ENCODE data around the gene AHRR. TPM values are rescaled to one million over a fixed set of nuclear protein-coding genes. Genes with fewer than 3 reads are reported as not detected.

Gene AHRR
- total and polyA plus RNA-seq, 9 of the 15 experiments (the other 6 are each of a cell fraction or from before 2014, with no cell fraction given), result 0.06 to 1.6 (median 0.75) TPM; not detected in 1

- WGBS (ENCODE audit: insufficient coverage, low coverage, missing lambda C conversion rate), result 27% methylated on average over 38 of the region's 39 CpGs
- no peak for DNase-seq (ENCODE audit: extremely low read depth in 1 of 4, low spot score in 3 of 4)
These were observed 106.0 kb downstream of the AHRR start for GRCh38 chr5:427415-428087.

More at GRCh38 chr5:427415-428087, 106.0 kb downstream of the AHRR start:
- ATAC-seq, result no peak
- H3K4me1 ChIP-seq (replicated peaks in 1 of 2; ENCODE audit: control insufficient read depth in 2 of 2, insufficient read depth in 2 of 2, low read length in 2 of 2), result peaks cover 0 to 35% of the 10 kb centered on the region in 2 experiments; a peak in 2 of 5 replicates
- H3K4me3 ChIP-seq, result no peak overlapping the region
- H3K27ac ChIP-seq (ENCODE audit: extremely low read depth, low read depth, low read length), result no peak overlapping the region
- H3K36me3 ChIP-seq (ENCODE audit: control insufficient read depth, insufficient read depth, low read length), result no peaks in the 10 kb centered on the region
- no peaks in the 10 kb centered on the region for H3K9me3 ChIP-seq (replicated peaks; ENCODE audit: control insufficient read depth, insufficient read depth, low read depth, low read length)
- no peak for FAIRE-seq
- ChIA-PET CTCF (ENCODE audit: low intra/inter-chr PET ratio) (no interaction called here), POLR2A (interaction anchor here (0.9 to 1.5 kb wide), 3 partner anchors 12 to 17 kb away, joined by 3 to 6 read pairs (median 4); no protein-coding TSS in a partner anchor)
- TF ChIP-seq BCLAF1 (IDR thresholded peaks at IDR 0.05; ENCODE audit: borderline replicate concordance in 1 of 2, control insufficient read depth in 1 of 2, low read depth in 2 of 2, low read length in 1 of 2) (no peak), THRA (IDR thresholded peaks at IDR 0.05) (no peak), SMARCB1 (IDR thresholded peaks at IDR 0.05; ENCODE audit: insufficient read length, low read depth) (no peak), CBX5 (IDR thresholded peaks at IDR 0.05; ENCODE audit: borderline replicate concordance, low read depth) (no peak), POLR2G (IDR thresholded peaks at IDR 0.05; ENCODE audit: low read depth, low read length) (no peak), NCOA2 (IDR thresholded peaks at IDR 0.05; ENCODE audit: partially characterized antibody in 2 of 2) (no peak), GABPB1 (CRISPR knock-in tag; IDR thresholded peaks at IDR 0.05) (no peak), NEUROD1 (IDR thresholded peaks at IDR 0.05; ENCODE audit: borderline replicate concordance, low read depth, low read length, partially characterized antibody) (no peak), NR3C1 (CRISPR knock-in tag; IDR thresholded peaks at IDR 0.05) (no peak)
- H3K9ac ChIP-seq (ENCODE audit: insufficient read depth in 1 of 2, low read depth in 2 of 2, low read length in 2 of 2), result no peak overlapping the region
- H3K79me2 ChIP-seq (ENCODE audit: control insufficient read depth, insufficient read depth, low read length), result no peaks in the 10 kb centered on the region
- H3K27me3 ChIP-seq (ENCODE audit: control insufficient read depth in 2 of 2, insufficient read depth in 2 of 2, low read length in 2 of 2), result peaks cover 10 to 67% of the 10 kb centered on the region in 2 experiments; a peak in 4 of 5 replicates
- no TSS peak for BruUV-seq (replicated peaks)
- no peaks in the 10 kb centered on the region for H3K9me1 ChIP-seq (ENCODE audit: control insufficient read depth, insufficient read depth, low read length)
- in situ Hi-C loops (cut with MboI) (no loop called here), intact Hi-C loops (cut with micrococcal nuclease) (no loop called here)
- H4K20me1 ChIP-seq (replicated peaks; ENCODE audit: control insufficient read depth, insufficient read depth, low read length), result no peaks in the 10 kb centered on the region; the same call in 1 of the 2 replicates
- no peak overlapping the region for H3K4me2 ChIP-seq (ENCODE audit: insufficient read depth, low read length)
- H2AFZ ChIP-seq (ENCODE audit: low read depth, low read length), result no peak overlapping the region
